ENCODE measurements around the gene AKT2. TPM values are rescaled to one million over a fixed set of nuclear protein-coding genes. Genes with fewer than 3 reads are reported as not detected.

The AKT2 gene
- total RNA-seq, 1 donor from 2014 or later = 46.4 TPM

DNA sequence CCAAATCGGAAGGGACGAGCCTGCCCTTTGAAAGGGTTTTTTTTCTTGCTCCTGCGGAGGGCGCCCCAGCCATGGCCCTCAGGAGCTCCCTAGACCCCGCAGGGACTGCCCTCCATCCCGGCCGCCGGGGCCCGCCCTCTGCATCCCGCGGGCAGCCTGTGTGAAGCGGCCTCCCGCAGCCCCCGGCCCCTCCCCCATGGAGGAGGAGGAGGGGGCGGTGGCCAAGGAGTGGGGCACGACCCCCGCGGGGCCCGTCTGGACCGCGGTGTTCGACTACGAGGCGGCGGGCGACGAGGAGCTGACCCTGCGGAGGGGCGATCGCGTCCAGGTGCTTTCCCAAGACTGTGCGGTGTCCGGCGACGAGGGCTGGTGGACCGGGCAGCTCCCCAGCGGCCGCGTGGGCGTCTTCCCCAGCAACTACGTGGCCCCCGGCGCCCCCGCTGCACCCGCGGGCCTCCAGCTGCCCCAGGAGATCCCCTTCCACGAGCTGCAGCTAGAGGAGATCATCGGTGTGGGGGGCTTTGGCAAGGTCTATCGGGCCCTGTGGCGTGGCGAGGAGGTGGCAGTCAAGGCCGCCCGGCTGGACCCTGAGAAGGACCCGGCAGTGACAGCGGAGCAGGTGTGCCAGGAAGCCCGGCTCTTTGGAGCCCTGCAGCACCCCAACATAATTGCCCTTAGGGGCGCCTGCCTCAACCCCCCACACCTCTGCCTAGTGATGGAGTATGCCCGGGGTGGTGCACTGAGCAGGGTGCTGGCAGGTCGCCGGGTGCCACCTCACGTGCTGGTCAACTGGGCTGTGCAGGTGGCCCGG, 93.1 kb downstream of the AKT2 start:
- peak overlapping the region; percentile 93 for H3K4me3 ChIP-seq (ENCODE audit: low read depth, low read length)
- DNase-seq (ENCODE audit: low read depth) = no peak

DNA sequence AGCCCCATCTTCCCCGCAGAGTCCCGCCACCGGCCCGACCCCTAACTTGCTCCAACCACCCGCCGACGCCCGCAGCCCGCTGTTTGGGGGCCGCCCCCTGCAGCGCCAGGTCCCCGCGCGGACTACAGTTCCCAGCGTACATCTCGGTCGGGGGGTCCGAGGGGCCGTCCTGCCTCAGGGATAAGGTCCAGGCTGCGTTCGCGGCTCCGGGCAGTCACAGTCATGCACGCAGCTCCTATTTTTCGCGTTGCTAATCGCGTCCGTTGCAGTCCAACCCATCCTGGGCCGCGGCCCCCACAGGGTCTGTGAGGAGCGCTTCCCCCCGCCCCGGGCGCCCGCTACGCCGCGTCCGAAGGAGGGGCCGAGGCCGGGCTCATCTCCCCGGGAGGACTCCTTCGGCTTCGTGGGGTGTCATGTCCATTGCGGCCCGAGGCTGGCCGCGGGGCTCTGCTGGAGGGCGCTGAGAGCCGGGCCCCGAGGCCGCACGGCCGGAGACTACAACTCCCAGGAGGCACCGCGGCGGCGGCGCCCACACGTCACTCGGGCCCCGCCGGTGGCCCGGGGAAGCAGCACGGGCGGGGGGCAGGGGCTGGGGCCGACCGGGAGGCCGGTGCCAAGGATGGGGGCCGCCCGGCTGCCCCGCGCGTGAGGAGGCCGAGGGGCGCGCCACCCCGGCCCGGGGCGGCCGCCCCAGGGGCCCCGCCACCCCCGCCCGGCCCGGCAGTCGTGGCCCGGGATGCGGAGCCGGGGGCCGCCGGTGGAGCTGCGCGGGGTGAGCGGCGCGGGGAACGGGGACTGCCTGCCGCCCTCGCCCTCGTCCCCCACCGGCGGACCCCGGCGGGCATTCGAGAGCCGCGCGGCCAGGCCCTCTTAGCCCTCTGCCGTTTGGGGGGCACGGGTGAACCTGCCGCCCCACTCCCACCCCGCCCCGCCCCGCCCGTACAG, 94.0 kb downstream of the AKT2 start, which contains the start of gene MAP3K10:
Gene MAP3K10, plus strand, starts transcription at position 536 of the 945 bp plus-strand sequence. CDS start 606 bp downstream, outside the sequence.
- TF ChIP-seq, protein P1, sequence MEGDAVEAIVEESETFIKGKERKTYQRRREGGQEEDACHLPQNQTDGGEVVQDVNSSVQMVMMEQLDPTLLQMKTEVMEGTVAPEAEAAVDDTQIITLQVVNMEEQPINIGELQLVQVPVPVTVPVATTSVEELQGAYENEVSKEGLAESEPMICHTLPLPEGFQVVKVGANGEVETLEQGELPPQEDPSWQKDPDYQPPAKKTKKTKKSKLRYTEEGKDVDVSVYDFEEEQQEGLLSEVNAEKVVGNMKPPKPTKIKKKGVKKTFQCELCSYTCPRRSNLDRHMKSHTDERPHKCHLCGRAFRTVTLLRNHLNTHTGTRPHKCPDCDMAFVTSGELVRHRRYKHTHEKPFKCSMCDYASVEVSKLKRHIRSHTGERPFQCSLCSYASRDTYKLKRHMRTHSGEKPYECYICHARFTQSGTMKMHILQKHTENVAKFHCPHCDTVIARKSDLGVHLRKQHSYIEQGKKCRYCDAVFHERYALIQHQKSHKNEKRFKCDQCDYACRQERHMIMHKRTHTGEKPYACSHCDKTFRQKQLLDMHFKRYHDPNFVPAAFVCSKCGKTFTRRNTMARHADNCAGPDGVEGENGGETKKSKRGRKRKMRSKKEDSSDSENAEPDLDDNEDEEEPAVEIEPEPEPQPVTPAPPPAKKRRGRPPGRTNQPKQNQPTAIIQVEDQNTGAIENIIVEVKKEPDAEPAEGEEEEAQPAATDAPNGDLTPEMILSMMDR (conservative IDR thresholded peaks at IDR 0.05; ENCODE audit: low read depth, low read length) = no peak
- DNase-seq (ENCODE audit: low read depth) = no peak
- H3K4me3 ChIP-seq (ENCODE audit: low read depth, low read length) = peak within 1 kb of the TSS; percentile 93

More for the DNA sequence above, 93.1 kb downstream of the AKT2 start:
- TF ChIP-seq, protein P1 (conservative IDR thresholded peaks at IDR 0.05; ENCODE audit: low read depth, low read length) = peak; percentile 3

DNA sequence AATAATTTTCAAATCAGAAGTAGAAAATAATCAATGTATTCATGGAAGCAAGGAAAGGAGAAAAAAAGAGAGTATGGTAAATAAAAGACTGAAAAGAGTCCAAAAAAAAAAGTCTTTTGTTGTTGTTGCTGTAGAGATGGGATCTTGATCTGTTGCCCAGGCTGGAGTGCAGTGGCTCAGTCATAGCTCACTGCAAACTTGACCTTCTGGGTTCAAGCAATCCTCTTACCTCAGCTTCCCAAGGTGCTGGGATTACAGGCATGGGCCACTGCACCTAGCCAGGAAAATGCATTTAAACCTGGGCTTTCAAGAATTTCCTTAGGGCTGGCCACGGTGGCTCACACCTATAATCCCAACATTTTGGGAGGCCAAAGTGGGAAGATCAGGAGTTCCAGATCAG, 100.9 kb downstream of the AKT2 start:
- DNase-seq (ENCODE audit: low read depth) = no peak
- TF ChIP-seq, protein P1 (conservative IDR thresholded peaks at IDR 0.05; ENCODE audit: low read depth, low read length) = no peak

More for the DNA sequence above, 100.9 kb downstream of the AKT2 start:
- H3K4me3 ChIP-seq (ENCODE audit: low read depth, low read length) = no peak overlapping the region

Other genes starting within 250 kb of the AKT2 start
- 5.6 and 21.4 TPM in 2 replicates for gene ZNF780B, start 229.1 kb downstream of the AKT2 start, total RNA-seq
- gene ZNF780A, start 194.4 kb downstream of the AKT2 start, total RNA-seq = 6.9 and 12.5 TPM in 2 replicates
- gene MAP3K10, start 93.9 kb downstream of the AKT2 start, total RNA-seq = 9.9 and 10.4 TPM in 2 replicates
- not detected in 2 replicates for gene TTC9B, start 67.0 kb downstream of the AKT2 start, total RNA-seq
- 0.14 and 0.23 TPM in 2 replicates for gene CCNP, start 58.7 kb downstream of the AKT2 start, total RNA-seq
- 10.6 and 13.5 TPM in 2 replicates for gene C19orf47, start 63.1 kb upstream of the AKT2 start, total RNA-seq
- gene PLD3, start 63.4 kb upstream of the AKT2 start, total RNA-seq = 148 and 284 TPM in 2 replicates
- not detected in 2 replicates for gene HIPK4, start 104.8 kb upstream of the AKT2 start, total RNA-seq
- gene PRX, start 128.0 kb upstream of the AKT2 start, total RNA-seq = 0.80 and 1.3 TPM in 2 replicates
- gene SERTAD1, start 140.6 kb upstream of the AKT2 start, total RNA-seq = 14.2 and 14.5 TPM in 2 replicates
- 11.3 and 18.1 TPM in 2 replicates for gene SERTAD3, start 159.0 kb upstream of the AKT2 start, total RNA-seq
- 29.0 and 34.0 TPM in 2 replicates for gene BLVRB, start 180.4 kb upstream of the AKT2 start, total RNA-seq
- 0.14 and 0.17 TPM in 2 replicates for gene SPTBN4, start 181.7 kb upstream of the AKT2 start, total RNA-seq

Data from epithelial cell of proximal tubule (primary cell).